H1 (cell line): ENCODE results near the gene UNC119B.

Experiments used
- EP300 ChIP-seq, 2 experiments: IDR thresholded peaks; 1 replicate in 1 of 2; 2 replicates in 1 of 2; pipeline ENCODE4 v1.6.1; 2011 to 2012; ENCODE audit warnings: low read depth in 2 of 2, low read length in 2 of 2, mild to moderate bottlenecking in 2 of 2, borderline replicate concordance in 1 of 2, inconsistent platforms in 1 of 2, moderate library complexity in 1 of 2
- GABPA ChIP-seq: IDR thresholded peaks from 2 replicates; pipeline ENCODE4 v1.6.1; 2011; ENCODE audit warnings: mild to moderate bottlenecking, low read length, moderate library complexity, borderline replicate concordance; ENCODE audit not compliant: insufficient read depth
- JUN ChIP-seq: IDR thresholded peaks from 2 replicates; pipeline ENCODE4 v1.6.1; 2011; ENCODE audit warnings: low read depth, mild to moderate bottlenecking, improper control_type of control experiment, low read length
- POLR2A ChIP-seq, 2 experiments: IDR thresholded peaks; 1 replicate in 1 of 2; 2 replicates in 1 of 2; pipeline ENCODE4 v1.6.1; 2011; ENCODE audit warnings: low read depth in 2 of 2, low read length in 2 of 2, mild to moderate bottlenecking in 2 of 2; ENCODE audit errors: control extremely low read depth in 1 of 2
- POLR2AphosphoS5 ChIP-seq: IDR thresholded peaks from 2 replicates; pipeline ENCODE4 v1.6.1; 2011; ENCODE audit warnings: low read depth, low read length
- SIN3A ChIP-seq, 2 experiments: IDR thresholded peaks in 1 of 2; conservative IDR thresholded peaks in 1 of 2; 2 replicates each; pipeline ENCODE4 v1.6.1; 2011 to 2012; ENCODE audit warnings: low read length in 2 of 2, improper control_type of control experiment in 1 of 2, low read depth in 1 of 2, mild to moderate bottlenecking in 1 of 2
- SP1 ChIP-seq: IDR thresholded peaks from 2 replicates; pipeline ENCODE4 v1.6.1; 2011; ENCODE audit warnings: low read depth, low read length
- TAF1 ChIP-seq: IDR thresholded peaks from 2 replicates; pipeline ENCODE4 v1.6.1; 2011; ENCODE audit warnings: mild to moderate bottlenecking, low read depth, low read length
- TAF7 ChIP-seq: optimal IDR thresholded peaks from 2 replicates; pipeline ENCODE3; 2011; ENCODE audit warnings: low read depth, mild to moderate bottlenecking, inconsistent platforms, low read length, moderate library complexity, borderline replicate concordance
- YY1 ChIP-seq: IDR thresholded peaks from 2 replicates; pipeline ENCODE4 v1.6.1; 2011; ENCODE audit warnings: low read depth, mild to moderate bottlenecking, low read length
- TF ChIP-seq, protein P1 (sequence below), 3 experiments: IDR thresholded peaks; 1 replicate in 2 of 3; 2 replicates in 1 of 3; pipeline versions ENCODE4 v1.5.1 to v1.6.1; 2011; ENCODE audit warnings: low read length in 3 of 3, mild to moderate bottlenecking in 3 of 3, inconsistent platforms in 2 of 3, low read depth in 1 of 3, moderate library complexity in 1 of 3; ENCODE audit not compliant: insufficient read depth in 1 of 3; ENCODE audit errors: control extremely low read depth in 1 of 3

DNA sequence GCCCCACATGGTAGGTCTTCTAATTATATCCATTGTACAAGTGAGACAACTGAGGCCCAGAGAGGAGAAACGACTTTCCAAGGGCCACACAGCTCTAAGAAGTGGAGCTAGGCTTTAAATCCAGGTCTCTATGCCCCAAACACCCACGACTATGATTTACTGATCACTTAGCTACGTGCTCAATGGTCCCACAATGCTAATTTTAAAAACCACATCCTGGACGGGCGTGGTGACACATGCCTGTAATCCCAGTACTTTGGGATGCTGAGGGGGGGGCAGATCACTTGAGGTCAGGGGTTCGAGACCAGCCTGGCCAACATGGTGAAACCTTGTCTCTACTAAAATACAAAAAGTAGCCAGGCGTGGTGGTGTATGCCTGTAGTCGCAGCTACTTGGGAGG is 31.7 kb upstream of the UNC119B start:
- no peak for TF ChIP-seq POLR2A (IDR thresholded peaks at IDR 0.05; ENCODE audit: control extremely low read depth in 1 of 2, low read depth in 2 of 2, low read length in 2 of 2)
- TF ChIP-seq EP300 (IDR thresholded peaks at IDR 0.05; ENCODE audit: borderline replicate concordance in 1 of 2, low read depth in 2 of 2, low read length in 2 of 2), result no peak
- TF ChIP-seq, protein P1, sequence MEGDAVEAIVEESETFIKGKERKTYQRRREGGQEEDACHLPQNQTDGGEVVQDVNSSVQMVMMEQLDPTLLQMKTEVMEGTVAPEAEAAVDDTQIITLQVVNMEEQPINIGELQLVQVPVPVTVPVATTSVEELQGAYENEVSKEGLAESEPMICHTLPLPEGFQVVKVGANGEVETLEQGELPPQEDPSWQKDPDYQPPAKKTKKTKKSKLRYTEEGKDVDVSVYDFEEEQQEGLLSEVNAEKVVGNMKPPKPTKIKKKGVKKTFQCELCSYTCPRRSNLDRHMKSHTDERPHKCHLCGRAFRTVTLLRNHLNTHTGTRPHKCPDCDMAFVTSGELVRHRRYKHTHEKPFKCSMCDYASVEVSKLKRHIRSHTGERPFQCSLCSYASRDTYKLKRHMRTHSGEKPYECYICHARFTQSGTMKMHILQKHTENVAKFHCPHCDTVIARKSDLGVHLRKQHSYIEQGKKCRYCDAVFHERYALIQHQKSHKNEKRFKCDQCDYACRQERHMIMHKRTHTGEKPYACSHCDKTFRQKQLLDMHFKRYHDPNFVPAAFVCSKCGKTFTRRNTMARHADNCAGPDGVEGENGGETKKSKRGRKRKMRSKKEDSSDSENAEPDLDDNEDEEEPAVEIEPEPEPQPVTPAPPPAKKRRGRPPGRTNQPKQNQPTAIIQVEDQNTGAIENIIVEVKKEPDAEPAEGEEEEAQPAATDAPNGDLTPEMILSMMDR (IDR thresholded peaks at IDR 0.05; ENCODE audit: control extremely low read depth in 1 of 3, insufficient read depth in 1 of 3, low read depth in 1 of 3, low read length in 3 of 3), result no peak
- TF ChIP-seq POLR2AphosphoS5, result no peak
- TF ChIP-seq SP1, result no peak
- no peak for TF ChIP-seq GABPA
- no peak for TF ChIP-seq YY1
- no peak for TF ChIP-seq TAF7
- no peak for TF ChIP-seq JUN
- no peak for TF ChIP-seq SIN3A (conservative IDR thresholded peaks at IDR 0.05 in 1 of 2, IDR thresholded peaks at IDR 0.05 in 1 of 2; ENCODE audit: low read depth in 1 of 2, low read length in 2 of 2)
- no peak for TF ChIP-seq TAF1
